ENCODE results near the gene PLIN3. TPM values are rescaled to one million over a fixed set of nuclear protein-coding genes. Genes with fewer than 3 reads are reported as not detected.
"Not testable (repeated sequence)": the region's sequence is repeated elsewhere in the genome, so short reads cannot be mapped to it uniquely, and the experiment has no call there.

PLIN3 gene
- total and polyA plus RNA-seq, 4 donors = 18.0 to 105 (median 50.5) TPM

- no peaks in the 10 kb centered on the region for H3K9me3 ChIP-seq (ENCODE audit: control insufficient read depth in 4 of 4, insufficient read depth in 3 of 4, low read length in 3 of 4)
- no peaks in the 10 kb centered on the region for H3K27me3 ChIP-seq (ENCODE audit: control insufficient read depth in 3 of 3, insufficient read depth in 3 of 3, low read length in 2 of 3)
- H3K4me3 ChIP-seq = no peak overlapping the region
- no peak overlapping the region for H3K9ac ChIP-seq (ENCODE audit: insufficient read depth in 1 of 2, low read length in 2 of 2)
- H3K36me3 ChIP-seq (ENCODE audit: control insufficient read depth in 4 of 4, insufficient read depth in 4 of 4, low read length in 4 of 4) = peaks cover 7 to 27% (median 16%) of the 10 kb centered on the region in 4 donors
- no peak overlapping the region for H3K27ac ChIP-seq (ENCODE audit: low read depth in 1 of 2, low read length in 1 of 2)
- DNase-seq = no peak
- 96% methylated on average over 17 of the region's 17 CpGs for WGBS, 2 donors
- TF ChIP-seq CTCF (IDR thresholded peaks at IDR 0.05; ENCODE audit: control extremely low read depth, extremely low read depth) = no peak
- H3K4me1 ChIP-seq (ENCODE audit: control insufficient read depth in 5 of 5, insufficient read depth in 5 of 5, low read length in 5 of 5) = no peaks in the 10 kb centered on the region
- ATAC-seq (ENCODE audit: insufficient read depth, low FRiP score) = no peak
Observed at GRCh38 chr19:4839192-4839591, 28.3 kb downstream of the PLIN3 start.

GRCh38 chr19:4832776-4833175 lies 34.7 kb downstream of the PLIN3 start:
- no peak for TF ChIP-seq CTCF (IDR thresholded peaks at IDR 0.05; ENCODE audit: control extremely low read depth, extremely low read depth)
- Histone ChIP-seq H3K9ac (ENCODE audit: insufficient read depth in 1 of 2, low read length in 2 of 2) (no peak overlapping the region), H3K27me3 (ENCODE audit: control insufficient read depth in 3 of 3, insufficient read depth in 3 of 3, low read length in 2 of 3) (no peaks in the 10 kb centered on the region), H3K9me3 (ENCODE audit: control insufficient read depth in 4 of 4, insufficient read depth in 3 of 4, low read length in 3 of 4) (no peaks in the 10 kb centered on the region), H3K4me1 (ENCODE audit: control insufficient read depth in 5 of 5, insufficient read depth in 5 of 5, low read length in 5 of 5) (peaks cover 0 to 10% (median 0%) of the 10 kb centered on the region in 5 donors), H3K36me3 (ENCODE audit: control insufficient read depth in 4 of 4, insufficient read depth in 4 of 4, low read length in 4 of 4) (peaks cover 0 to 3% (median under 1%) of the 10 kb centered on the region in 4 donors), H3K4me3 (no peak overlapping the region), H3K27ac (ENCODE audit: low read depth in 1 of 2, low read length in 1 of 2) (no peak overlapping the region)
- no peak for DNase-seq
- 89% methylated on average over 5 of the region's 5 CpGs for WGBS, 2 donors
- no peak for ATAC-seq (ENCODE audit: insufficient read depth, low FRiP score)

- ATAC-seq (ENCODE audit: insufficient read depth, low FRiP score) = not testable (repeated sequence)
Observed at GRCh38 chr19:4831979-4832340, 35.5 kb downstream of the PLIN3 start.

GRCh38 chr19:4831304-4831978 lies 36.0 kb downstream of the PLIN3 start, which contains the start of gene TICAM1:
TSS of gene TICAM1 (minus strand) at chr19:4831712. CDS start at chr19:4818377, 13,335 bp downstream.
- Histone ChIP-seq H3K9ac (ENCODE audit: insufficient read depth in 1 of 2, low read length in 2 of 2) (peak within 1 kb of the TSS; percentile 73 to 86), H3K27ac (ENCODE audit: low read depth in 1 of 2, low read length in 1 of 2) (peak within 1 kb of the TSS; percentile 76 to 92), H3K4me1 (ENCODE audit: control insufficient read depth in 5 of 5, insufficient read depth in 5 of 5, low read length in 5 of 5) (peaks cover 0 to 10% (median 0%) of the 10 kb centered on the region in 5 donors), H3K27me3 (ENCODE audit: control insufficient read depth in 3 of 3, insufficient read depth in 3 of 3, low read length in 2 of 3) (no peaks in the 10 kb centered on the region), H3K4me3 (peak within 1 kb of the TSS; percentile 89), H3K36me3 (ENCODE audit: control insufficient read depth in 4 of 4, insufficient read depth in 4 of 4, low read length in 4 of 4) (no peaks in the 10 kb centered on the region), H3K9me3 (ENCODE audit: control insufficient read depth in 4 of 4, insufficient read depth in 3 of 4, low read length in 3 of 4) (no peaks in the 10 kb centered on the region)
- ATAC-seq (ENCODE audit: insufficient read depth, low FRiP score) (peak; percentile 91), DNase-seq (peak; percentile 49 to 70 (median 50))
- TF ChIP-seq CTCF (IDR thresholded peaks at IDR 0.05; ENCODE audit: control extremely low read depth, extremely low read depth) = no peak
- WGBS, 2 donors = 0 to 1% methylated on average over 29 to 51 of the region's 52 CpGs

More at GRCh38 chr19:4831979-4832340, 35.5 kb downstream of the PLIN3 start:
- 23 to 24% methylated on average over 9 of the region's 9 CpGs for WGBS, 2 donors
- not testable (repeated sequence) for DNase-seq; H3K36me3 ChIP-seq (ENCODE audit: control insufficient read depth in 4 of 4, insufficient read depth in 4 of 4, low read length in 4 of 4); H3K9me3 ChIP-seq (ENCODE audit: control insufficient read depth in 4 of 4, insufficient read depth in 3 of 4, low read length in 3 of 4); H3K27me3 ChIP-seq (ENCODE audit: control insufficient read depth in 3 of 3, insufficient read depth in 3 of 3, low read length in 2 of 3)
- H3K4me3 ChIP-seq = peak overlapping the region; percentile 89
- H3K4me1 ChIP-seq (ENCODE audit: control insufficient read depth in 5 of 5, insufficient read depth in 5 of 5, low read length in 5 of 5) = peaks cover 0 to 10% (median 0%) of the 10 kb centered on the region in 5 donors
- peak overlapping the region; percentile 73 to 86 for H3K9ac ChIP-seq (ENCODE audit: insufficient read depth in 1 of 2, low read length in 2 of 2)
- H3K27ac ChIP-seq (ENCODE audit: low read depth in 1 of 2, low read length in 1 of 2) = peak overlapping the region; percentile 76 to 92

Data from lung (tissue), 12 donors.